WTC11 (cell line): ENCODE data around the gene LRRC10. TPM values are rescaled to one million over a fixed set of nuclear protein-coding genes. Genes with fewer than 3 reads are reported as not detected.

Experiments used
- ATAC-seq: fragments of 200-7000 bp; cut with Tn5 transposase; 2 replicates; pipeline ENCODE4 v1.10.0; 2021; ENCODE audit warnings: mild to moderate bottlenecking, moderate library complexity
- CTCF ChIA-PET: fragments of 300-600 bp; sonication (Branson Sonifier 250); formaldehyde crosslinking; loops from one replicate; lab custom pipeline; 2021; ENCODE audit warnings: antibody characterized with exemption; lab: Charles Lee
- POLR2A ChIA-PET: fragments of 350-600 bp; sonication (Branson Sonifier 250); formaldehyde crosslinking; loops from one replicate; lab custom pipeline; 2021; ENCODE audit warnings: antibody characterized with exemption; lab: Charles Lee
- DNase-seq: peaks from one replicate; pipeline ENCODE4 v3.0.0; 2021; ENCODE audit warnings: low spot score
- H3K27ac Mint-ChIP-seq: 2 replicates; pipeline ENCODE4 v1.8.0; 2021; ENCODE audit warnings: mixed read lengths
- H3K27me3 Mint-ChIP-seq: 2 replicates; pipeline ENCODE4 v1.8.0; 2021; ENCODE audit warnings: low read depth, mild to moderate bottlenecking, moderate library complexity, mixed read lengths
- H3K36me3 Mint-ChIP-seq: 2 replicates; pipeline ENCODE4 v1.8.0; 2021; ENCODE audit warnings: mixed read lengths
- H3K4me1 Mint-ChIP-seq: 2 replicates; pipeline ENCODE4 v1.8.0; 2022; ENCODE audit warnings: mixed read lengths
- H3K4me3 Mint-ChIP-seq: 2 replicates; pipeline ENCODE4 v1.8.0; 2021; ENCODE audit warnings: mild to moderate bottlenecking, moderate library complexity, mixed read lengths
- H3K9me3 Mint-ChIP-seq: 2 replicates; pipeline ENCODE4 v1.8.0; 2021; ENCODE audit warnings: mixed read lengths
- ATF1 ChIP-seq: sonication (generic); formaldehyde crosslinking; IDR thresholded peaks from 2 replicates; pipeline ENCODE4 v1.8.1; 2023; ENCODE audit warnings: mild to moderate bottlenecking, moderate library complexity, missing genetic modification reagents
- CDX4 ChIP-seq: fragments of 250-450 bp; sonication (Bioruptor Pico); IDR thresholded peaks from 2 replicates; pipeline ENCODE4 v1.9.0; 2021; ENCODE audit warnings: moderate library complexity, mild to moderate bottlenecking, inconsistent platforms, borderline replicate concordance
- ETV6 ChIP-seq: sonication (generic); formaldehyde crosslinking; IDR thresholded peaks from 2 replicates; pipeline ENCODE4 v1.8.1; 2022; ENCODE audit warnings: mild to moderate bottlenecking, missing genetic modification reagents
- IRF1 ChIP-seq: sonication (generic); formaldehyde crosslinking; IDR thresholded peaks from 2 replicates; pipeline ENCODE4 v1.8.0; 2023; ENCODE audit warnings: missing genetic modification reagents
- NFATC4 ChIP-seq: fragments of 250-450 bp; sonication (Bioruptor Pico); IDR thresholded peaks from 2 replicates; pipeline ENCODE4 v1.9.0; 2021; ENCODE audit warnings: mild to moderate bottlenecking
- NFYB ChIP-seq: sonication (generic); formaldehyde crosslinking; conservative IDR thresholded peaks from 2 replicates; pipeline ENCODE4 v1.8.0; 2022; ENCODE audit warnings: low read depth, missing genetic modification reagents
- RELA ChIP-seq: sonication (generic); formaldehyde crosslinking; IDR thresholded peaks from 2 replicates; pipeline ENCODE4 v1.8.1; 2022; ENCODE audit warnings: missing genetic modification reagents, mild to moderate bottlenecking, borderline replicate concordance
- SMAD4 ChIP-seq: sonication (generic); formaldehyde crosslinking; IDR thresholded peaks from 2 replicates; pipeline ENCODE4 v1.8.0; 2022; ENCODE audit warnings: mild to moderate bottlenecking, missing genetic modification reagents
- SOX15 ChIP-seq: fragments of 250-450 bp; sonication (Bioruptor Pico); IDR thresholded peaks from 2 replicates; pipeline ENCODE4 v1.9.0; 2021; ENCODE audit warnings: mild to moderate bottlenecking
- TP53 ChIP-seq: sonication (generic); formaldehyde crosslinking; IDR thresholded peaks from 2 replicates; pipeline ENCODE4 v1.8.1; 2023; ENCODE audit warnings: mild to moderate bottlenecking, missing genetic modification reagents
- USF2 ChIP-seq: sonication (generic); formaldehyde crosslinking; IDR thresholded peaks from 2 replicates; pipeline ENCODE4 v1.8.1; 2023; ENCODE audit warnings: mild to moderate bottlenecking, missing genetic modification reagents, moderate library complexity
- ZNF532 ChIP-seq: fragments of 250-450 bp; sonication (Bioruptor Pico); IDR thresholded peaks from 2 replicates; pipeline ENCODE4 v1.9.0; 2021; ENCODE audit warnings: mild to moderate bottlenecking, borderline replicate concordance
- total RNA-seq: library from RNA; stranded (reverse); gene quantifications from 3 replicates; pipeline ENCODE4 v1.2.3, GENCODE V29; 2021
- TF ChIP-seq, protein P1 (sequence below): sonication (generic); formaldehyde crosslinking; IDR thresholded peaks from 2 replicates; pipeline ENCODE4 v1.8.0; 2022; ENCODE audit warnings: missing genetic modification reagents
- TF ChIP-seq, protein P2 (sequence below): sonication (generic); formaldehyde crosslinking; conservative IDR thresholded peaks from 2 replicates; pipeline ENCODE4 v1.8.1; 2023; ENCODE audit warnings: mild to moderate bottlenecking, low read depth, missing genetic modification reagents, moderate library complexity
- TF ChIP-seq, protein P3 (sequence below): fragments of 200-600 bp; IDR thresholded peaks from 2 replicates; pipeline ENCODE4 v1.8.0; 2022; ENCODE audit warnings: antibody characterized with exemption
- TF ChIP-seq, protein P4 (sequence below): sonication (generic); formaldehyde crosslinking; IDR thresholded peaks from 2 replicates; pipeline ENCODE4 v1.8.1; 2022; ENCODE audit warnings: low read depth, missing genetic modification reagents, borderline replicate concordance

The LRRC10 gene
- total RNA-seq, 1 experiment from 2014 or later, result not detected

GRCh38 chr12:69658203-69658602 is 47.5 kb upstream of the LRRC10 start:
- no peak overlapping the region for H3K27ac Mint-ChIP-seq
- ATAC-seq (no peak), DNase-seq (no peak)
- H3K36me3 Mint-ChIP-seq, result no peaks in the 10 kb centered on the region
- no peaks in the 10 kb centered on the region for H3K27me3 Mint-ChIP-seq
- no peaks in the 10 kb centered on the region for H3K4me1 Mint-ChIP-seq
- no peaks in the 10 kb centered on the region for H3K9me3 Mint-ChIP-seq
- TF ChIP-seq ZNF532 (CRISPR knock-in tag), result no peak
- no peak for TF ChIP-seq TP53
- no peak for TF ChIP-seq CDX4 (CRISPR knock-in tag)
- TF ChIP-seq, protein P1, sequence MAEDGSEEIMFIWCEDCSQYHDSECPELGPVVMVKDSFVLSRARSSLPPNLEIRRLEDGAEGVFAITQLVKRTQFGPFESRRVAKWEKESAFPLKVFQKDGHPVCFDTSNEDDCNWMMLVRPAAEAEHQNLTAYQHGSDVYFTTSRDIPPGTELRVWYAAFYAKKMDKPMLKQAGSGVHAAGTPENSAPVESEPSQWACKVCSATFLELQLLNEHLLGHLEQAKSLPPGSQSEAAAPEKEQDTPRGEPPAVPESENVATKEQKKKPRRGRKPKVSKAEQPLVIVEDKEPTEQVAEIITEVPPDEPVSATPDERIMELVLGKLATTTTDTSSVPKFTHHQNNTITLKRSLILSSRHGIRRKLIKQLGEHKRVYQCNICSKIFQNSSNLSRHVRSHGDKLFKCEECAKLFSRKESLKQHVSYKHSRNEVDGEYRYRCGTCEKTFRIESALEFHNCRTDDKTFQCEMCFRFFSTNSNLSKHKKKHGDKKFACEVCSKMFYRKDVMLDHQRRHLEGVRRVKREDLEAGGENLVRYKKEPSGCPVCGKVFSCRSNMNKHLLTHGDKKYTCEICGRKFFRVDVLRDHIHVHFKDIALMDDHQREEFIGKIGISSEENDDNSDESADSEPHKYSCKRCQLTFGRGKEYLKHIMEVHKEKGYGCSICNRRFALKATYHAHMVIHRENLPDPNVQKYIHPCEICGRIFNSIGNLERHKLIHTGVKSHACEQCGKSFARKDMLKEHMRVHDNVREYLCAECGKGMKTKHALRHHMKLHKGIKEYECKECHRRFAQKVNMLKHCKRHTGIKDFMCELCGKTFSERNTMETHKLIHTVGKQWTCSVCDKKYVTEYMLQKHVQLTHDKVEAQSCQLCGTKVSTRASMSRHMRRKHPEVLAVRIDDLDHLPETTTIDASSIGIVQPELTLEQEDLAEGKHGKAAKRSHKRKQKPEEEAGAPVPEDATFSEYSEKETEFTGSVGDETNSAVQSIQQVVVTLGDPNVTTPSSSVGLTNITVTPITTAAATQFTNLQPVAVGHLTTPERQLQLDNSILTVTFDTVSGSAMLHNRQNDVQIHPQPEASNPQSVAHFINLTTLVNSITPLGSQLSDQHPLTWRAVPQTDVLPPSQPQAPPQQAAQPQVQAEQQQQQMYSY (CRISPR knock-in tag), result no peak
- TF ChIP-seq NFATC4, result no peak
- POLR2A ChIA-PET, result no interaction called here
- no peak overlapping the region for H3K4me3 Mint-ChIP-seq
- CTCF ChIA-PET, result no interaction called here

GRCh38 chr12:69657376-69658137 is 46.9 kb upstream of the LRRC10 start:
- no peaks in the 10 kb centered on the region for H3K9me3 Mint-ChIP-seq
- DNase-seq (no peak), ATAC-seq (peak; percentile 34; the same call in 1 of the 2 replicates)
- H3K4me1 Mint-ChIP-seq, result no peaks in the 10 kb centered on the region
- POLR2A ChIA-PET, result no interaction called here
- CTCF ChIA-PET, result no interaction called here
- no peaks in the 10 kb centered on the region for H3K36me3 Mint-ChIP-seq
- no peaks in the 10 kb centered on the region for H3K27me3 Mint-ChIP-seq
- H3K27ac Mint-ChIP-seq, result no peak overlapping the region
- no peak overlapping the region for H3K4me3 Mint-ChIP-seq
- TF ChIP-seq SMAD4 (CRISPR knock-in tag), result no peak
- TF ChIP-seq RELA (CRISPR knock-in tag), result no peak
- TF ChIP-seq NFYB (CRISPR knock-in tag), result no peak
- TF ChIP-seq USF2, result no peak
- TF ChIP-seq ETV6 (CRISPR knock-in tag), result no peak
- TF ChIP-seq, protein P2, sequence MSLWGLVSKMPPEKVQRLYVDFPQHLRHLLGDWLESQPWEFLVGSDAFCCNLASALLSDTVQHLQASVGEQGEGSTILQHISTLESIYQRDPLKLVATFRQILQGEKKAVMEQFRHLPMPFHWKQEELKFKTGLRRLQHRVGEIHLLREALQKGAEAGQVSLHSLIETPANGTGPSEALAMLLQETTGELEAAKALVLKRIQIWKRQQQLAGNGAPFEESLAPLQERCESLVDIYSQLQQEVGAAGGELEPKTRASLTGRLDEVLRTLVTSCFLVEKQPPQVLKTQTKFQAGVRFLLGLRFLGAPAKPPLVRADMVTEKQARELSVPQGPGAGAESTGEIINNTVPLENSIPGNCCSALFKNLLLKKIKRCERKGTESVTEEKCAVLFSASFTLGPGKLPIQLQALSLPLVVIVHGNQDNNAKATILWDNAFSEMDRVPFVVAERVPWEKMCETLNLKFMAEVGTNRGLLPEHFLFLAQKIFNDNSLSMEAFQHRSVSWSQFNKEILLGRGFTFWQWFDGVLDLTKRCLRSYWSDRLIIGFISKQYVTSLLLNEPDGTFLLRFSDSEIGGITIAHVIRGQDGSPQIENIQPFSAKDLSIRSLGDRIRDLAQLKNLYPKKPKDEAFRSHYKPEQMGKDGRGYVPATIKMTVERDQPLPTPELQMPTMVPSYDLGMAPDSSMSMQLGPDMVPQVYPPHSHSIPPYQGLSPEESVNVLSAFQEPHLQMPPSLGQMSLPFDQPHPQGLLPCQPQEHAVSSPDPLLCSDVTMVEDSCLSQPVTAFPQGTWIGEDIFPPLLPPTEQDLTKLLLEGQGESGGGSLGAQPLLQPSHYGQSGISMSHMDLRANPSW (CRISPR knock-in tag), result no peak
- TF ChIP-seq, protein P3, sequence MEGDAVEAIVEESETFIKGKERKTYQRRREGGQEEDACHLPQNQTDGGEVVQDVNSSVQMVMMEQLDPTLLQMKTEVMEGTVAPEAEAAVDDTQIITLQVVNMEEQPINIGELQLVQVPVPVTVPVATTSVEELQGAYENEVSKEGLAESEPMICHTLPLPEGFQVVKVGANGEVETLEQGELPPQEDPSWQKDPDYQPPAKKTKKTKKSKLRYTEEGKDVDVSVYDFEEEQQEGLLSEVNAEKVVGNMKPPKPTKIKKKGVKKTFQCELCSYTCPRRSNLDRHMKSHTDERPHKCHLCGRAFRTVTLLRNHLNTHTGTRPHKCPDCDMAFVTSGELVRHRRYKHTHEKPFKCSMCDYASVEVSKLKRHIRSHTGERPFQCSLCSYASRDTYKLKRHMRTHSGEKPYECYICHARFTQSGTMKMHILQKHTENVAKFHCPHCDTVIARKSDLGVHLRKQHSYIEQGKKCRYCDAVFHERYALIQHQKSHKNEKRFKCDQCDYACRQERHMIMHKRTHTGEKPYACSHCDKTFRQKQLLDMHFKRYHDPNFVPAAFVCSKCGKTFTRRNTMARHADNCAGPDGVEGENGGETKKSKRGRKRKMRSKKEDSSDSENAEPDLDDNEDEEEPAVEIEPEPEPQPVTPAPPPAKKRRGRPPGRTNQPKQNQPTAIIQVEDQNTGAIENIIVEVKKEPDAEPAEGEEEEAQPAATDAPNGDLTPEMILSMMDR, result no peak
- no peak for TF ChIP-seq IRF1
- TF ChIP-seq ATF1 (CRISPR knock-in tag), result no peak
- TF ChIP-seq, protein P4, sequence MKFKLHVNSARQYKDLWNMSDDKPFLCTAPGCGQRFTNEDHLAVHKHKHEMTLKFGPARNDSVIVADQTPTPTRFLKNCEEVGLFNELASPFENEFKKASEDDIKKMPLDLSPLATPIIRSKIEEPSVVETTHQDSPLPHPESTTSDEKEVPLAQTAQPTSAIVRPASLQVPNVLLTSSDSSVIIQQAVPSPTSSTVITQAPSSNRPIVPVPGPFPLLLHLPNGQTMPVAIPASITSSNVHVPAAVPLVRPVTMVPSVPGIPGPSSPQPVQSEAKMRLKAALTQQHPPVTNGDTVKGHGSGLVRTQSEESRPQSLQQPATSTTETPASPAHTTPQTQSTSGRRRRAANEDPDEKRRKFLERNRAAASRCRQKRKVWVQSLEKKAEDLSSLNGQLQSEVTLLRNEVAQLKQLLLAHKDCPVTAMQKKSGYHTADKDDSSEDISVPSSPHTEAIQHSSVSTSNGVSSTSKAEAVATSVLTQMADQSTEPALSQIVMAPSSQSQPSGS (CRISPR knock-in tag), result no peak
- TF ChIP-seq SOX15, result no peak
